Lower lobe of right lung (tissue), 2 donors: Measurements from ENCODE around the gene RETREG3. TPM values are rescaled to one million over a fixed set of nuclear protein-coding genes. Genes with fewer than 3 reads are reported as not detected.

Source experiments
- ATAC-seq, 2 donors: fragments of 200-7000 bp; cut with Tn5 transposase; one replicate each; pipeline ENCODE4 v1.9.1; 2020 to 2022; ENCODE audit warnings: mild to moderate bottlenecking in 2 of 2, moderate library complexity in 2 of 2
- DNase-seq: peaks from one replicate; pipeline ENCODE4 v3.0.0-alpha.2; 2020
- H3K27ac ChIP-seq: fragments of 200-600 bp; one replicate; pipeline ENCODE4 v1.8.0; 2022
- H3K27me3 ChIP-seq: fragments of 200-600 bp; one replicate; pipeline ENCODE4 v1.8.0; 2022; ENCODE audit warnings: low read depth
- H3K36me3 ChIP-seq: fragments of 200-600 bp; one replicate; pipeline ENCODE4 v1.8.0; 2022; ENCODE audit warnings: mild to moderate bottlenecking
- H3K4me1 ChIP-seq: fragments of 200-600 bp; one replicate; pipeline ENCODE4 v1.8.0; 2022
- H3K4me3 ChIP-seq: fragments of 200-600 bp; one replicate; pipeline ENCODE4 v1.8.0; 2022; ENCODE audit warnings: mild to moderate bottlenecking
- H3K9me3 ChIP-seq: fragments of 200-600 bp; one replicate; pipeline ENCODE4 v1.8.0; 2022
- intact Hi-C: fragments of 100-400 bp; cut with DNase I; formaldehyde crosslinking; loops from one replicate; pipeline ENCODE4 v1.11.0; 2022
- long read RNA-seq: library from polyadenylated mRNA; unstranded; transcript quantifications from one replicate; pipeline ENCODE4 v2.0.0, GENCODE V29; 2021
- total RNA-seq: library from RNA; stranded (reverse); fragmentation: NEBNext Ultra II Directional; extraction: Animal tissue kit (Norgen Biotek cat#: 25700); gene quantifications from one replicate; pipeline ENCODE4 v1.2.1, GENCODE V29; 2021
- TF ChIP-seq, protein P1 (sequence below): fragments of 200-600 bp; IDR thresholded peaks from one replicate; pipeline ENCODE4 v1.8.0; 2022; ENCODE audit warnings: antibody characterized with exemption, mild to moderate bottlenecking
- donor health status: DM: no; HTN: yes; CAD: no; lungs with severe emphysema.

The RETREG3 gene
- 70.7 TPM for total RNA-seq
- long read RNA-seq, transcript RETREG3-201 (9 exons, 3,759 nt) = major isoform, 27 of 77 reads
- long read RNA-seq, partial matches to known transcripts = 10 of 77 reads
- long read RNA-seq, other reads (novel, unspliced or antisense) = 36 of 77 reads

DNA sequence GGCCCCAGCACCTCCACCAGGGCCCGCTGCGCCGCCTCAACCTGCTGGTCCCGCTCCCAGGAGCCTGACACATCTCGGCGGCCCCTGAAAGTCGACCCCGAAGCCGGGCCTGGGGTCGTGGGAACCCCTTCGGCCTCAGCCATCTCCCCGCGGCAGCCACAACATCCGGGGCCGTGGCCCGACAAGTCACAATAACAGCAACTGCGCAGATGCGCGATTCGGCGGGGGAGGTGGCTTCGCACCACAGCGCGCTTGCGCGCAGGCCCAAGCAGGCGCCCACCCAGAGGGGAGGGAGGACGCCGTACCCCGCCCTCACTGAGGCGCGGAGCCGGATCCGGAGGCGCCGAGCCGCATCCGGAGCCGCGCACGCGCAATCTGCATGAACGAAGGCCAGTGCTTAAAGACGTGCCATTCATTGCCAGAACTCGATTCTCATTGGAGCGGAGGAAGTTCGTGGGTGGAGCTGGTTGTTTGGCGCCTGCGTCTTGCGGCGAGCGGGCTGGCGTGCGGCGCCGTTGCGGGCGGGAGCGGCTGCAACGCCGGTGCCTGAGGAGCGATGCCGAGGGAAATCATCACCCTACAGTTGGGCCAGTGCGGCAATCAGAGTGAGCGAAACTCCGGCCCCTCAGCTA, at the start of gene RETREG3, which contains the start of gene TUBG1:
Gene RETREG3, minus strand, starts transcription at position 193 of the 632 bp plus-strand sequence. Its CDS starts 50 bp downstream, at position 143.
Gene TUBG1, plus strand, starts transcription at position 502 of the 632 bp plus-strand sequence. Its CDS starts 55 bp downstream, at position 557.
- intact Hi-C loops = no loop called here
- Histone ChIP-seq H3K4me1 (peaks cover 51% of the 10 kb centered on the region), H3K9me3 (no peaks in the 10 kb centered on the region), H3K4me3 (peak within 1 kb of the TSS; percentile 99), H3K27me3 (no peaks in the 10 kb centered on the region), H3K36me3 (peaks cover 27% of the 10 kb centered on the region), H3K27ac (peak within 1 kb of the TSS; percentile 96)
- ATAC-seq (peak; percentile 98 to 99), DNase-seq (peak; percentile 99)
- TF ChIP-seq, protein P1, sequence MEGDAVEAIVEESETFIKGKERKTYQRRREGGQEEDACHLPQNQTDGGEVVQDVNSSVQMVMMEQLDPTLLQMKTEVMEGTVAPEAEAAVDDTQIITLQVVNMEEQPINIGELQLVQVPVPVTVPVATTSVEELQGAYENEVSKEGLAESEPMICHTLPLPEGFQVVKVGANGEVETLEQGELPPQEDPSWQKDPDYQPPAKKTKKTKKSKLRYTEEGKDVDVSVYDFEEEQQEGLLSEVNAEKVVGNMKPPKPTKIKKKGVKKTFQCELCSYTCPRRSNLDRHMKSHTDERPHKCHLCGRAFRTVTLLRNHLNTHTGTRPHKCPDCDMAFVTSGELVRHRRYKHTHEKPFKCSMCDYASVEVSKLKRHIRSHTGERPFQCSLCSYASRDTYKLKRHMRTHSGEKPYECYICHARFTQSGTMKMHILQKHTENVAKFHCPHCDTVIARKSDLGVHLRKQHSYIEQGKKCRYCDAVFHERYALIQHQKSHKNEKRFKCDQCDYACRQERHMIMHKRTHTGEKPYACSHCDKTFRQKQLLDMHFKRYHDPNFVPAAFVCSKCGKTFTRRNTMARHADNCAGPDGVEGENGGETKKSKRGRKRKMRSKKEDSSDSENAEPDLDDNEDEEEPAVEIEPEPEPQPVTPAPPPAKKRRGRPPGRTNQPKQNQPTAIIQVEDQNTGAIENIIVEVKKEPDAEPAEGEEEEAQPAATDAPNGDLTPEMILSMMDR = no peak

GRCh38 chr17:42657824-42658588, 48.8 kb upstream of the RETREG3 start:
- Histone ChIP-seq H3K9me3 (no peaks in the 10 kb centered on the region), H3K27ac (no peak overlapping the region), H3K4me1 (peaks cover 20% of the 10 kb centered on the region), H3K4me3 (no peak overlapping the region), H3K36me3 (no peaks in the 10 kb centered on the region), H3K27me3 (no peaks in the 10 kb centered on the region)
- TF ChIP-seq, protein P1 = no peak
- intact Hi-C loops = no loop called here
- no peak for DNase-seq
- ATAC-seq = no peak

DNA sequence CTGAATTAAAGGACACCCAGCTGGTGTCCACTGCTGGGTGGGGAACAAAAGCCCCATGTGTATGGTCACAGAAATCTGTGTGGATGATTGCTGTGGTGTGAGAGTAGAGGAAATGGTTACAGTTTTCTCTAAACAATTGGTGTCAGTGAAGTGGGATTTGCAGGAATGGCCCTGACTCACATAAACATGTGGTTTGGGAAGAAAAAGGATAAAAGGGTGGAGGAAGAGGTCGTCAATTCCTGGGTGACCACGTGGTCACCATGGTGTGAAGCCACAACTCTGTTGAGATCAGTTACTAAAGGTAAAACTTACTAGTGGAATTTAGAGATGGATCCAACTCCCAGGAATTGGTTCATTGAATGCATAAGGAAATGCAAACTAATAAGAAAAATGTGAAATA, 46.4 kb upstream of the RETREG3 start:
- intact Hi-C loops = no loop called here
- Histone ChIP-seq H3K4me3 (no peak overlapping the region), H3K9me3 (no peaks in the 10 kb centered on the region), H3K27me3 (no peaks in the 10 kb centered on the region), H3K27ac (no peak overlapping the region), H3K36me3 (no peaks in the 10 kb centered on the region), H3K4me1 (peaks cover 20% of the 10 kb centered on the region)
- DNase-seq (no peak), ATAC-seq (no peak)
- TF ChIP-seq, protein P1 = no peak

- Histone ChIP-seq H3K9me3 (no peaks in the 10 kb centered on the region), H3K4me1 (peaks cover 15% of the 10 kb centered on the region), H3K27me3 (no peaks in the 10 kb centered on the region), H3K4me3 (peak overlapping the region; percentile 48), H3K36me3 (no peaks in the 10 kb centered on the region), H3K27ac (peak overlapping the region; percentile 79)
- TF ChIP-seq, protein P1 = no peak
- DNase-seq (no peak), ATAC-seq (peak; percentile 62 to 76)
- intact Hi-C loops = no loop called here
Measured at GRCh38 chr17:42653179-42654124, 44.3 kb upstream of the RETREG3 start.

DNA sequence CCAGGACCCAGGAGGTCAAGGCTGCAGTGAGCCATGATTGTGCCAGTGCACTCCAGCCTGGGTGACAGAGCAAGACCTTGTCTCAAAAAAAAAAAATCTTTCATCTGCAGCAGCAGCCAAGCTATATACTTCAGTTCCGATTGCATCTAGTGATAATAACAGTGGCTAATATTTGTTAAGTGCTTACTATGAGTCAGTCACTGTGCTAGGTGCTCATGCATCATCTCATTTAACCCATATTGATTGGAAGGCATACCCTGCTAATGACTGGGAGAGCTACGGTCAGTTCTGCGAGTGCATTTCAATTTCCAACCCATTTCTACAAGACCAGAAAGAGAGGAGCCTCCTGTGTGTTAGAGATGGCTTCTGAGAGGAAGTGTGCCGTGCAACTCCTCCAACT, 42.2 kb upstream of the RETREG3 start:
- H3K27me3 ChIP-seq = no peaks in the 10 kb centered on the region
- H3K4me1 ChIP-seq = peaks cover 15% of the 10 kb centered on the region
- H3K4me3 ChIP-seq = no peak overlapping the region
- intact Hi-C loops = no loop called here
- TF ChIP-seq, protein P1 = no peak
- no peak overlapping the region for H3K27ac ChIP-seq
- H3K36me3 ChIP-seq = no peaks in the 10 kb centered on the region
- H3K9me3 ChIP-seq = no peaks in the 10 kb centered on the region
- no peak for ATAC-seq
- DNase-seq = no peak
